NCI-H2171 (cell line): Measurements from ENCODE around the gene TENM4.

Source experiments
- DNase-seq: peaks from one replicate; lab custom pipeline; 2025; lab: John Stamatoyannopoulos, UW

Gene TENM4

GRCh38 chr11:79418241-79418640 lies 22.6 kb downstream of the TENM4 start:
- DNase-seq, result no peak

DNA sequence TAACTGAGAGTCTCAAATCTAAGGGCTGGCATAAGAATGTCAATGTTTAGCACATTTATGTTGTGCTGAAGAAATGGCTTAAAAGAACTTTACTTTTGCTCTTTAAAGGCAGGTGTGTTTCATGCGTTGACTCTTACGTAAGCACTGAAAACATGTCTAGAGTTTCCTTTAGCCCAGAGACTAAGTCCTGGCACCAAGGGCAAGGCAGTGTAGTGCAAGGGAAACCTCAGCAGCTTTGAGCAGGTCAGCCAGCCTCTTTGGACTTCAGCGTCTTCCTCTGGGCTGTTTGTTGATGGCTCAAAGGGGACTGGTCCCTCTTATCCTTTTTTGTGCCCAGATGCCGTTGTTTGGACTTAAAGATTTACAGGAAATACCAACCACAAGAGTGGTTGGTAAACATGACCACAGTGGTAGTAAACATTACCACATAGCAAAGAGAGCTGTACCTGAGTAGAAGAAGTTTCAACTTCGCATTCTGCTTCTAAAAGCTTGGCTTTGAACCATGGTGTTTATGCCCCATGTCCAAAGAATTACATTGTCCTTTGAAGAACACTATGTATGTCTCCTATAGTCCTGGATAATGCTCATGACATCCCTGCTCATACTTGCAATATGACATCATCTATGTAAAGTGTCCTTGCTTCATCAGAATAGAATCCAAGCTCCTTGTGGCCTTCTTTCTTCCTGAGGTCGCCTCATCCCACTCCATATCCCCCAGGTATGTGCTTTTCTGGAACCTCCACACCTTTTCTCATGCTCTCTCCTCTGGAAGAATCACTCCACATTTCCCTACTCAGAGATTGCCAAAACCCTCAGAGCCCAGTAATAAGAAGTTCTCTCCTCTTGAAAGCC lies 23.5 kb downstream of the TENM4 start:
- DNase-seq, result no peak

DNA sequence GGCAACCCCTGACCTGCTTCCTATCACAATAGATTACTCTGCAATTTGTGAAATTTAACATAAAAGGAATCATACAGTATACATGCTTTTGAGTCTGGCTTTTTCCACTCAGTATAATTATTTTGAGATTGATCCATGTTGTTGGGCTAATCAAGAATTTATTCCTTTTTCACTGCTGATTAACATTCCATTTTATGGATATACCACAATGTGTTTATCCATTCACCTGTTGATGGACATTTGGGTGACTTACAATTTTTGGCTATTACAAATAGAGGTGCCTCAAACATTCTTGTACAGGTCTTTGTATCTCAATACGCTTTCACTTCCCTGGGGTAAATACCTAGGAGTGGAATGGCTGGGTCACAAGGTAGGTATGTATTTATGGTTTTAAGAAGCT lies 24.9 kb downstream of the TENM4 start:
- DNase-seq, result no peak

GRCh38 chr11:79415411-79415810 lies 25.4 kb downstream of the TENM4 start:
- no peak for DNase-seq

DNA sequence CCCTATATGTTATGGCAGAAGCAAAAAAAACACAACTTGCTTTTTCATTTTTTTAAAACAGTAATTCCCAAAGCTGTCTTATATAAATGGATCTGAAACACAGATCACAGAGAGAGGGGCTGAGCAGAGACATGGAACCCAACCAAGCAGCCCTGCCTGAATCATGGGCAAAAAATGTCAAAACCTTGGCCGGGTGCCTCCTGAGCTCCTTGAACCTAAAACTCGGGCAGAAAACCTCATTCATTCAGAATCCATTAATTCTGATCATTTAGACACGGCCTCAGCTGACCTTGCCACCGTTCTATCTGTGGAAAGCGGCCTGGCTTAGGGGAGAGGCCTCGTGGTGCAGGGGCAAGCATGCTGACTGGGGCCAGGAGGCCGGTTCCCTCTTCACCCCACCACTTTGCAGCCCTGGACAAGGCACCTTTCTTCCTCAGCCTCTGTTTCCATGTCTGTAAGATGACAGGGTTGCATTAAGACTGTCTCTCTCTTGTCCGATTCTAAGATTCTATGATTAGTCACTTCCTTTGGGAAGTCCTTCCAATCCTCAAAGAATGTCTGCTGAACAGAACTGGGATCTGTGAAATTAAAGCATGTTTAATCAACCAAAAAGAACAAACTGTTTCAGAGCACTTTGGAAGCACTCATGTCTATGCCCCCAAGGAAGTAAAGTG lies 26.0 kb downstream of the TENM4 start:
- DNase-seq, result no peak

GRCh38 chr11:79414041-79414440 lies 26.8 kb downstream of the TENM4 start:
- DNase-seq, result no peak

DNA sequence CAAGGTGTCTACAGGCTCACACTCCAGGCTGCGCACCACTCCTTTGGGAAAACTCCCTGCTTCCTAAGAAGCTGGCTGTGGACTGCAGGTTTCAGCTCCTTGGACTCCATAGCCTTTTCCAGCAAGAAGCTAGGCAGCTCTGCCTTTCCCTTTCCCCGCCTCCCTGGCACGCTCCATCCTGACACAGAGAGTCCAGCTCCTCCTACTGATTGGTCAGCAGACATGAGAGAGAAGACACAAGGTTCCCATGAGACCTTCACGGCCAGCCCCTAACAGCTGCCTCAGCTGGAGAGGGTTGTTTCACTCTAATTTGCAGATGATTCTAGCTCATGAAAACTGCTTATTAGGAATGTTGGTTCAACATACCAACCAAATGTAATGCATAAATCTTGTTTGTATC lies 27.6 kb downstream of the TENM4 start:
- DNase-seq, result peak; percentile 54

DNA sequence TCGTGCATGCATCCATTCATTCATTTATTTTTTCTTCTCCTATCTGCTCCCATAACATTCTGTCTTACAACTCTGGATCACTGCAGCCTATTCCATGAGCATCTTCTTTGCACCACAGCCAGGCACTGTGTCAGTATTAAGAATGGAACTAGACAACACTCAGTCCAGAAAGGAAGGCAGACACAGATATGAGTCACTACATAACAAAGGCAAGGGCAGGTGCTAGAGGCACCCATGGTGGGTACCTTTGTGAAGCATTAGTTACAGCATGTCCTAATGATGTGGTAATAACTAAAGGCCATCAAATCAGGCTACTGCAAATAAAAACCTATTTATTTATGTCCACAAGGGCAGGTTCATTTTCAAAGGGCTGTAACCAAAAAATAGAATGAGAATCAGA lies 28.1 kb downstream of the TENM4 start:
- DNase-seq, result no peak

- no peak for DNase-seq
These were observed 31.5 kb downstream of the TENM4 start for GRCh38 chr11:79409330-79409729.

DNA sequence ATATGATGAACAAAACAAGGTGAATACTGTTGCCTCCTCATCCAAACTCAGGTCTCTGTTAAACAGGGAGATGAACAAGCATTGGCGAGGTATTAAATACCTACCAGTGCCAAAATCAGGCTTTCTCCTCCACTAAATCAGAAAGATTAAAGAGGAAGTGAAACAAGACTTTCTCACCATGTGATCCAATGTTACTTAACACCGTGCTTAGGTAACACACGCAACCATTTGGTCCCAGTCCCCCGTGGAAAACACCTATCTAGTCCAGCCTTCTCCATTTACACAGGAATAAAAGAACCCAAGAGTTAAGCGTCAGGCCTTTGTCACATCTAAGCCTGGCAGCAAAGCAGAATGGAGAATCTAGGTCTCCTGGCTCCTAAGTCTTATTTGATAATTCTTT lies 34.5 kb downstream of the TENM4 start:
- no peak for DNase-seq

- no peak for DNase-seq
These were observed 36.0 kb downstream of the TENM4 start for GRCh38 chr11:79404806-79405205.

DNA sequence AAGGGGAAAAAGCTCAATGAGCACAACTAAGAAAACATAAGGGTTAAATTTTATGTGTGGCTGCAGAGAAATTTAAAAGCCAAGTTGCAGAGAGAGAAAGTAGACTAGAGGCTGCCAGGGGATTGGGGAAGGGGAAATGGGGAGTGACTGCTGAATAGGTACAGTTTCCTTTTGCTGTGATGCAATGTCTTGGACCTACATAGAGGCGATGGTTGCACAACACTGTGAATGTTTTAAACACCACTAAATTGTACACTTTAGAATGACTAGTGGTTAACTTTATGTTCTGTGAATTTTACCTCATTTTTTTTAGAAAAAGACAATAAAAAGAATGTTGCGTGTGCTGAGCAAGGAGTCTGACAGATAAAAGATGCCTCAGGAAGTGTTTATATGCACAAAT lies 36.5 kb downstream of the TENM4 start:
- DNase-seq, result no peak

GRCh38 chr11:79403839-79404238 lies 37.0 kb downstream of the TENM4 start:
- DNase-seq, result no peak

DNA sequence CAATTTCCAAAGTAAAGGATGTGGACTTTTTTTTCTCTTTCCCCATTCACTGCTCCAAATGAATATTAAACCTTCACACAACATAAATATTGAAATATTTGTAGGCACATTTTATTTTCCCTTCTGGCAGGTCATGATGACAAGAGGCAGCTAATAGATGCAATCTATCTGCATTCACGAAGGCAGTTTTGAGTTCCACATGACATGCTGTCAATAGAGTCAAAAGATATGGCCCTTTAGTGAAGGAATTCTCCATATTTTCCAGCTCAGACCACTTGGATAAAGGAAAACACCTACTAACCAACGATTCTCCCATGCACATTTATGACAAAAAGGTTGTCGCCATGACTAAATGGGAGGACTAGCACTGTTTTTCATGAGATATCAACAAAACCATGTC lies 37.9 kb downstream of the TENM4 start:
- no peak for DNase-seq

- DNase-seq, result no peak
These were observed 40.0 kb downstream of the TENM4 start for GRCh38 chr11:79400717-79401330.

DNA sequence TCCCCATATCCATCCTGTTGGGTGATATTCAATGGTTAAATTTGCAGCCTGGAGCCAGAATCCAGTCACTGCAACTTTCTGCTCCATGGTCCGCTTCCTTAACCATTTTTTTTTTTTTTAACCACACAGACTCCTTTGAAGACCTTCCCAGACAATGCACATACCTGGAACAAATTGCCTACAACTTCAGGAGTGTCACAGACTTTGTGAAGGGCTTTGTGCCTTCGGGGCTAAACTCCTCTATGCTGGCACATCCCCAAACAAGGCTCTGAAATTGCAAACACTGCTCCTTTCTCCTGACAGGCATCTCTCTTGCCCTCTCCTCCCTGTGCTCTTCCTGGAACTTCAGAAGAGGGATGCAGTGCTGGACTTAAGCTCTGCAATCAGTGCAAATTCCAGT lies 40.6 kb downstream of the TENM4 start:
- no peak for DNase-seq

GRCh38 chr11:79397252-79397651 lies 43.6 kb downstream of the TENM4 start:
- DNase-seq, result no peak

DNA sequence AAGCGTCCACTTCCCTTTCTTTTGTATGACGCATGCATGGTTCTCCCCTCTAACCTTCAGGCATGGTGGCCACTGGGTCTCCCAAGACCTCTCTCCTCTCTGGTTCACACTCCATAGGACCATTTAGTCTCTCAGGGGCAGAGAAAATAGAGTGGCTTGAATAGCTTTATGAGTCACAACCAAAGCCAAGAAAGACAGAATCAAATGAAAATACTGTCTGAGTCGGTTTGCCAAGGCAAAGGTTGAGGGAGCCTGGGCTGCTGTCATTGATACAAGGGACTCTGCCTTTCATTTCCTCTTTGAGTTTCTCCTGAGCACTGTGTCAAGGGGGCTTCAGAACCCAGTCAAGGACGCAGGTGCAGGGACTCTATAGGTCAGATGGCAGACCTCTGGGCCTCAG lies 44.2 kb downstream of the TENM4 start:
- no peak for DNase-seq

DNA sequence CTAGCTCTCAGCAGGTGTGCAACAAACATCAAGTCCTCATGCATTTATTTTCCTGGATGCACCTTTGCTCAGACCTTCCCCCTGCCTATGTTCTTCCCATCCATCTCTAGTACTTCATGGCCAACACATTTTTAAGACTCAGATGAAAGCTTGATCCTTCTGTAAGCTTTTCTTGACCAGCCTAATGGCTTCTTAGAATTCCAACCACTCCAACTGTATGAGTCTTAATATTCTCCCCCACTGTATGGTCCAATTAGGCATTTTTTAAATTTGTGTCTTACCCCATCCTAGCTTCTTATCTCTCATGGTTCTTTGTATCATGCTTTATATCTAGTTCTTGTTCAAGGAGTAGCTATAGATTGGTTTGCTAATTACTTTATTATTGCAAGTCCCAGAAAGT lies 44.8 kb downstream of the TENM4 start:
- DNase-seq, result no peak

DNA sequence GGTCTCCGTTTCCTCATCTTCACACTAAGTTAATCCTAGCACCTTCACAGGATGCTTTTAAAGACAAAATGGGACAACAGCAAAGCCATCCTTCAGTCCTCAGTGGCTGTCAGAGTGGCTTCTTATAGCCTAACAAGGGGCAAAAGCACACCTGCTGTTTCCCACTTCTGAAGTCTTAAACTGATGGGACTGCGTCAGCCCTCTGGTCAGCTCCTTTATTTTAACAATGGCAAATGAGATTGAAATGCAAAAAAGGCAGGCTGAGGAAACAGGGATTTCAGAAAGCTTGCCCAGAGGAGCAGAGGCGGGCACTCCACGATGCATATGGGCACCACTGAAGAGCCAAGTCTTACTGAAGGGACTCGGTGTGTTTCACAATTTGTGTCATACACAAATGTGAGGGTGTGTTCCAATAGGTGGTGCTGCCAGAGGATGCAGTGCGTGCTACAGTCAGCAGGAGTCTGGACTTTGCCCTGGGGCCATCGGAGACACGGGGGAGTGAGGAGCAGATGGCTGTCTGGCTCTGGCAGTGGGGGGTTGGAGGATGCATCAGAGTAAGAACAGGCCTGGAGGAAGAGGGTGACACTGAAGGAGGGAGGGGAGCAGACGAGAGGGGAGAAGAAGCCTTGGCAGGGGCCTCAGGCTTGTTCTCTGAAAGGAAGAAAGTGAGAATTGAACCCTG lies 47.3 kb downstream of the TENM4 start:
- peak; percentile 31 for DNase-seq

- no peak for DNase-seq
These were observed 48.7 kb downstream of the TENM4 start for GRCh38 chr11:79392161-79392560.

GRCh38 chr11:79390923-79391322 lies 49.9 kb downstream of the TENM4 start:
- no peak for DNase-seq

DNA sequence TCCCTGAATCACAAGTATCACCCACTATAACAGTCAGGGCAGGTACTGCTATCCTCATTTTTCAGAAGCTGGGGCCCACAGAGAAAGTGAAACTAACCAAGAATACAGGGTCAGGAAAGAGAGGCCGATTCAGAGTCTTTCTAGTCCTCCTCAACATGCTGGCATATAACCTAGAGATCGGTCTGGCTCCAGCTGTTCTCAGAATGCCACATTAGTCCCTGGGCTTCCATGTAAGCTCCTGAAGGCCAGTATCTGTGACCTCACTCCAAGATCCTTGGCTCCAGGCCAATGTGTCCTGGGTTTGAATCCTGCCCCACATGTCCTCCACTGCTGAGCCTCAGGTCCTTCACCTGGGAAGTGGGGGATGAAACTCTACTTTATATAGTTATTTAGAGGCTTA lies 50.4 kb downstream of the TENM4 start:
- no peak for DNase-seq
